Right cardiac atrium (tissue), 5 donors: ENCODE data around the gene ANKRD11. TPM values are rescaled to one million over a fixed set of nuclear protein-coding genes. Genes with fewer than 3 reads are reported as not detected.
A peak's percentile ranks its signal among the peaks of the same experiment; 100 is the strongest.

ENCODE experiments used
- ATAC-seq, 2 donors: fragments of 200-7000 bp; cut with Tn5 transposase; one replicate each; pipeline versions ENCODE4 v1.8.0 to v1.9.1; 2020; ENCODE audit warnings: moderate library complexity in 2 of 2, mild to moderate bottlenecking in 1 of 2
- DNase-seq, 3 donors: peaks; one replicate each; pipeline ENCODE4 v3.0.0-alpha.2; 2020
- H3K27ac ChIP-seq: one replicate; pipeline ENCODE4 v1.5.1; 2013; ENCODE audit warnings: mild to moderate bottlenecking, low read length, control low read depth, moderate library complexity
- H3K27me3 ChIP-seq: one replicate; pipeline ENCODE4 v1.6.1; 2013; ENCODE audit not compliant: control insufficient read depth, insufficient read depth
- H3K4me1 ChIP-seq: one replicate; pipeline ENCODE4 v1.6.1; 2013; ENCODE audit warnings: low read length; ENCODE audit not compliant: control insufficient read depth, insufficient read depth
- H3K4me3 ChIP-seq: one replicate; pipeline ENCODE4 v1.5.1; 2013; ENCODE audit warnings: low read length, control low read depth
- H3K9me3 ChIP-seq: one replicate; pipeline ENCODE4 v1.6.1; 2013; ENCODE audit warnings: low read length; ENCODE audit not compliant: control insufficient read depth
- WGBS: extraction: QIAGEN DNeasy Blood & Tissue Kit; methylation state at CpG from one replicate; pipeline ENCODE4 v1.1.7; 2013; 5-methylcytosine and 5-hydroxymethylcytosine counted together
- intact Hi-C, 4 donors: fragments of 100-400 bp; cut with DNase I; formaldehyde crosslinking; loops; one replicate each; pipeline versions ENCODE4 v1.11.0 to v1.14.0; 2022 to 2023
- polyA plus RNA-seq: library from polyadenylated mRNA; stranded (reverse); fragments of 200-250 nt; gene quantifications from one replicate; pipeline ENCODE4 v1.2.3, GENCODE V29; 2013
- total RNA-seq, 4 donors: library from RNA; stranded (reverse); fragmentation: NEBNext Ultra II Directional; extraction: Animal tissue kit (Norgen Biotek cat#: 25700); gene quantifications; one replicate each; pipeline ENCODE4 v1.2.1, GENCODE V29; 2021
- donor health status: healthy with polysubstance abuse.
- donor health status: DM: no; HTN: yes; CAD: no.
- donor health status: DM: no; HTN: no; CAD: no.
- donor health status: DM: no; HTN: yes; CAD: no; lungs with severe emphysema.
- donor health status: DM: yes; HTN: yes; CAD: no.

ANKRD11 gene
- total and polyA plus RNA-seq, 5 donors = 75.3 to 98.9 (median 95.3) TPM

- intact Hi-C loops = no loop called here
- DNase-seq = peak in 1 of 3 donors; percentile 56
- no peak for ATAC-seq
Observed at GRCh38 chr16:89412811-89413210, 77.5 kb downstream of the ANKRD11 start.

GRCh38 chr16:89411335-89411850, 79.0 kb downstream of the ANKRD11 start:
- Histone ChIP-seq H3K9me3 (no peaks in the 10 kb centered on the region), H3K4me1 (peaks cover 46% of the 10 kb centered on the region), H3K27ac (no peak overlapping the region), H3K4me3 (no peak overlapping the region), H3K27me3 (no peaks in the 10 kb centered on the region)
- intact Hi-C loops = no loop called here
- 64% methylated on average over 10 of the region's 10 CpGs for WGBS
- DNase-seq (peak in 1 of 3 donors; percentile 0), ATAC-seq (no peak)

More at GRCh38 chr16:89412811-89413210, 77.5 kb downstream of the ANKRD11 start:
- Histone ChIP-seq H3K9me3 (no peaks in the 10 kb centered on the region), H3K27me3 (no peaks in the 10 kb centered on the region), H3K4me3 (no peak overlapping the region), H3K27ac (no peak overlapping the region), H3K4me1 (peaks cover 43% of the 10 kb centered on the region)
- 40% methylated on average over 4 of the region's 4 CpGs for WGBS

GRCh38 chr16:89410794-89411309, 79.5 kb downstream of the ANKRD11 start:
- no peak overlapping the region for H3K4me3 ChIP-seq
- peaks cover 47% of the 10 kb centered on the region for H3K4me1 ChIP-seq
- DNase-seq (peak; percentile 72 to 90 (median 86)), ATAC-seq (peak; percentile 88)
- intact Hi-C loops = no loop called here
- H3K27ac ChIP-seq = no peak overlapping the region
- no peaks in the 10 kb centered on the region for H3K27me3 ChIP-seq
- 27% methylated on average over 11 of the region's 11 CpGs for WGBS
- H3K9me3 ChIP-seq = no peaks in the 10 kb centered on the region

- Histone ChIP-seq H3K4me1 (peaks cover 52% of the 10 kb centered on the region), H3K27me3 (no peaks in the 10 kb centered on the region), H3K27ac (no peak overlapping the region), H3K4me3 (no peak overlapping the region), H3K9me3 (no peaks in the 10 kb centered on the region)
- WGBS = 40% methylated on average over 6 of the region's 6 CpGs
- ATAC-seq (no peak), DNase-seq (peak in 1 of 3 donors; percentile 37)
- intact Hi-C loops = no loop called here
Observed at GRCh38 chr16:89410322-89410721, 80.0 kb downstream of the ANKRD11 start.

- peak in 1 of 2 donors; percentile 1 for ATAC-seq
- 53% methylated on average over 13 of the region's 13 CpGs for WGBS
- no peak overlapping the region for H3K4me3 ChIP-seq
- no peaks in the 10 kb centered on the region for H3K9me3 ChIP-seq
- intact Hi-C loops = loop anchor here in 1 of 4 donors (10.0 kb wide), 1 partner anchor 76 kb away; no protein-coding TSS in a partner anchor
- H3K4me1 ChIP-seq = peaks cover 52% of the 10 kb centered on the region
- no peak overlapping the region for H3K27ac ChIP-seq
- H3K27me3 ChIP-seq = no peaks in the 10 kb centered on the region
- DNase-seq = peak in 1 of 3 donors; percentile 58
Observed at GRCh38 chr16:89409161-89409711, 81.1 kb downstream of the ANKRD11 start.

- intact Hi-C loops = loop anchor here in 1 of 4 donors (10.0 kb wide), 1 partner anchor 76 kb away; no protein-coding TSS in a partner anchor
- H3K27ac ChIP-seq = no peak overlapping the region
- peak; percentile 27 to 52 for ATAC-seq
- H3K9me3 ChIP-seq = no peaks in the 10 kb centered on the region
- H3K4me3 ChIP-seq = no peak overlapping the region
- no peaks in the 10 kb centered on the region for H3K27me3 ChIP-seq
- DNase-seq = peak in 2 of 3 donors; percentile 70 to 73
- WGBS = 57% methylated on average over 12 of the region's 12 CpGs
- peaks cover 49% of the 10 kb centered on the region for H3K4me1 ChIP-seq
Observed at GRCh38 chr16:89408315-89408714, 82.0 kb downstream of the ANKRD11 start.

- intact Hi-C loops = loop anchor here in 1 of 4 donors (10.0 kb wide), 1 partner anchor 77 kb away; no protein-coding TSS in a partner anchor
- H3K4me1 ChIP-seq = peaks cover 48% of the 10 kb centered on the region
- WGBS = 54% methylated on average over 5 of the region's 5 CpGs
Observed at GRCh38 chr16:89407925-89408300, 82.4 kb downstream of the ANKRD11 start.

GRCh38 chr16:89407282-89407924, 83.0 kb downstream of the ANKRD11 start:
- Histone ChIP-seq H3K27me3 (no peaks in the 10 kb centered on the region), H3K4me1 (peaks cover 46% of the 10 kb centered on the region), H3K4me3 (no peak overlapping the region), H3K9me3 (no peaks in the 10 kb centered on the region), H3K27ac (no peak overlapping the region)
- intact Hi-C loops = loop anchor here in 1 of 4 donors (10.0 kb wide), 1 partner anchor 77 kb away; no protein-coding TSS in a partner anchor
- ATAC-seq (no peak), DNase-seq (peak in 2 of 3 donors; percentile 62 to 67)
- 44% methylated on average over 17 of the region's 17 CpGs for WGBS

More at GRCh38 chr16:89407925-89408300, 82.4 kb downstream of the ANKRD11 start:
- peak; percentile 57 to 73 for ATAC-seq
- Histone ChIP-seq H3K4me3 (no peak overlapping the region), H3K27ac (no peak overlapping the region), H3K9me3 (no peaks in the 10 kb centered on the region), H3K27me3 (no peaks in the 10 kb centered on the region)
- DNase-seq = peak; percentile 68 to 82 (median 79)

GRCh38 chr16:89406277-89406888, 84.0 kb downstream of the ANKRD11 start:
- H3K9me3 ChIP-seq = no peaks in the 10 kb centered on the region
- no peak overlapping the region for H3K27ac ChIP-seq
- ATAC-seq (no peak), DNase-seq (peak in 1 of 3 donors; percentile 42)
- H3K4me3 ChIP-seq = no peak overlapping the region
- H3K27me3 ChIP-seq = no peaks in the 10 kb centered on the region
- H3K4me1 ChIP-seq = peaks cover 44% of the 10 kb centered on the region
- 68% methylated on average over 22 of the region's 22 CpGs for WGBS
- intact Hi-C loops = loop anchor here in 1 of 4 donors (10.0 kb wide), 1 partner anchor 78 kb away; no protein-coding TSS in a partner anchor

- no peaks in the 10 kb centered on the region for H3K27me3 ChIP-seq
- WGBS = 90% methylated on average over 8 of the region's 8 CpGs
- intact Hi-C loops = loop anchor here in 1 of 4 donors (10.0 kb wide), 1 partner anchor 80 kb away; no protein-coding TSS in a partner anchor
- ATAC-seq = no peak
- peaks cover 34% of the 10 kb centered on the region for H3K4me1 ChIP-seq
- DNase-seq = peak in 1 of 3 donors; percentile 32
- no peaks in the 10 kb centered on the region for H3K9me3 ChIP-seq
- H3K27ac ChIP-seq = no peak overlapping the region
- H3K4me3 ChIP-seq = no peak overlapping the region
Observed at GRCh38 chr16:89404561-89404960, 85.8 kb downstream of the ANKRD11 start.
